Body of pancreas (tissue), 4 donors: ENCODE results near the gene ARFGAP3. TPM values are rescaled to one million over a fixed set of nuclear protein-coding genes. Genes with fewer than 3 reads are reported as not detected.
"Not testable (repeated sequence)": the region's sequence is repeated elsewhere in the genome, so short reads cannot be mapped to it uniquely, and the experiment has no call there.

Experiments used
- ATAC-seq: fragments of 150-250 bp; one replicate; pipeline ENCODE4 v1.9.1; 2016
- DNase-seq, 4 donors: peaks; one replicate each; pipeline ENCODE4 v3.0.0-alpha.2; 2019
- H3K27ac ChIP-seq, 4 donors: fragments of 200-600 bp; sonication (generic); 1 replicate in 3 of 4; 2 replicates in 1 of 4; pipeline versions ENCODE4 v1.5.1 to v1.6.1; 2016 to 2019; ENCODE audit warnings: mild to moderate bottlenecking in 1 of 4, mixed read lengths in 1 of 4, moderate library complexity in 1 of 4
- H3K27me3 ChIP-seq, 2 donors: fragments of 200-600 bp; sonication (generic); one replicate each; pipeline ENCODE4 v1.6.0; 2016; ENCODE audit warnings: mild to moderate bottlenecking in 1 of 2
- H3K36me3 ChIP-seq, 2 donors: fragments of 200-600 bp; sonication (generic); replicated peaks in 1 of 2; 2 replicates each; pipeline ENCODE4 v1.5.1; 2016; ENCODE audit warnings: low read depth in 2 of 2; ENCODE audit not compliant: insufficient read depth in 1 of 2
- H3K4me1 ChIP-seq: fragments of 200-600 bp; sonication (generic); one replicate; pipeline ENCODE4 v1.6.0; 2016
- H3K4me3 ChIP-seq, 2 donors: fragments of 200-600 bp; sonication (generic); 1 replicate in 1 of 2; 2 replicates in 1 of 2; pipeline ENCODE4 v1.5.1; 2016 to 2019
- H3K9me3 ChIP-seq, 3 donors: fragments of 200-600 bp; sonication (generic); 1 replicate in 2 of 3; 2 replicates in 1 of 3; pipeline ENCODE4 v1.5.1; 2016
- POLR2A ChIP-seq, 3 donors: fragments of 450-650 bp; IDR thresholded peaks; one replicate each; pipeline ENCODE4 v1.6.1; 2016; ENCODE audit warnings: antibody characterized with exemption in 3 of 3, mild to moderate bottlenecking in 2 of 3
- WGBS, 2 donors: methylation state at CpG; one replicate each; pipeline ENCODE4 v1.1.5; 2017; 5-methylcytosine and 5-hydroxymethylcytosine counted together
- intact Hi-C: fragments of 100-400 bp; cut with DNase I; formaldehyde crosslinking; loops from one replicate; pipeline ENCODE4 v1.15.1; 2023
- small RNA-seq: library from RNA; depleted of rRNA; stranded (forward); fragments of <200 nt; gene quantifications from one replicate; pipeline ENCODE3, GENCODE V24; 2016
- total RNA-seq, 2 donors: library from RNA; depleted of rRNA; stranded (reverse); fragments of >200 nt; gene quantifications; one replicate each; pipeline ENCODE4 v1.1.0, GENCODE V29; 2016
- TF ChIP-seq, protein P1 (sequence below), 7 experiments: fragments of 450-650 bp in 4 of 7; fragments of 200-600 bp in 3 of 7; sonication (generic) in 3 of 7; IDR thresholded peaks; one replicate each; pipeline ENCODE4 v1.5.1; 2016 to 2019; ENCODE audit warnings: antibody characterized with exemption in 7 of 7

The ARFGAP3 gene
- total RNA-seq, 2 donors from 2014 or later, result 64.3 to 73.2 TPM

DNA sequence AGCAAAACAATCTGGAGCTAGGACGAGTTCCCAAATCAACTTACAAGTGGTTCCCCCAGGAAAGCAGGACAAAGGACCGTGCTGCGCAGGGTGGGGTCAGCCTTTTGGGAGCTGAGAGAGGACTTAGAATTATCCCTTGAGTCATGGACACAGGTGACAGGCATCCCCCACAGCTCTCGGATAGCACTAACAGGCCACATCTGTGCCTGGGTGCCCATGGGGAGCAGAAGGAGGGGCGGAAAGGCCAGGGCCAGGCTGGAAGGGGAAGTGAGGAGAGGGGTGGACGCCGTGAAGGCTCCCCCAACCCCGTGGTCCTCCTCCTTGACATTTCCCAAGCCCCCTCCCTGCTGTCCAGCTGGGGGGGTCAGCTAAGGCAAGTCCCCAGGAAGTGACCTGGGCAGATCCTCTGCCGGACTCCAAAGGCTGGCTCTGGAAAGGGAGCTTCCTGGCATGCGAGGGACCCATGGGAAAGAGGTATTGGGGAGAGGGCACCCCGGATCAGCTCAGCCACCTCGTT is 104.8 kb downstream of the ARFGAP3 start:
- WGBS, 2 donors, result 62 to 64% methylated on average over 5 to 12 of the region's 12 CpGs
- intact Hi-C loops, result no loop called here
- H3K27ac ChIP-seq, result peak overlapping the region in 2 of 4 donors; percentile 7 to 27

DNA sequence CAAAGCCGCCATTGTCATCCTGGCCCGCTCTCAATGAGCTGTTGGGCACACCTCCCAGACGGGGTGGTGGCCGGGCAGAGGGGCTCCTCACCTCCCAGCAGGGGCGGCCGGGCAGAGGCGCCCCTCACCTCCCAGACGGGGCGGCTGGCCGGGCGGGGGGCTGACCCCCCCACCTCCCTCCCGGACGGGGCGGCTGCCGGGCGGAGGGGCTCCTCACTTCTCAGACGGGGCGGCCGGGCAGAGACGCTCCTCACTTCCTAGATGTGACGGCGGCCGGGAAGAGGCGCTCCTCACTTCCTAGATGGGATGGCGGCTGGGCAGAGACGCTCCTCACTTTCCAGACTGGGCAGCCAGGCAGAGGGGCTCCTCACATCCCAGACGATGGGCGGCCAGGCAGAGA is 106.7 kb downstream of the ARFGAP3 start:
- peaks cover 13% of the 10 kb centered on the region for H3K4me1 ChIP-seq
- 68 to 88% methylated on average over 2 to 6 of the region's 28 CpGs for WGBS, 2 donors
- ATAC-seq, DNase-seq, H3K27me3 ChIP-seq, H3K36me3 ChIP-seq, H3K4me3 ChIP-seq, H3K27ac ChIP-seq, intact Hi-C loops, H3K9me3 ChIP-seq: not testable (repeated sequence)

More for the DNA sequence above, 104.8 kb downstream of the ARFGAP3 start:
- Histone ChIP-seq H3K27me3 (no peaks in the 10 kb centered on the region), H3K9me3 (no peaks in the 10 kb centered on the region), H3K4me1 (peaks cover 13% of the 10 kb centered on the region), H3K4me3 (no peak overlapping the region), H3K36me3 (no peaks in the 10 kb centered on the region)
- ATAC-seq (no peak), DNase-seq (no peak)
- TF ChIP-seq, protein P1, sequence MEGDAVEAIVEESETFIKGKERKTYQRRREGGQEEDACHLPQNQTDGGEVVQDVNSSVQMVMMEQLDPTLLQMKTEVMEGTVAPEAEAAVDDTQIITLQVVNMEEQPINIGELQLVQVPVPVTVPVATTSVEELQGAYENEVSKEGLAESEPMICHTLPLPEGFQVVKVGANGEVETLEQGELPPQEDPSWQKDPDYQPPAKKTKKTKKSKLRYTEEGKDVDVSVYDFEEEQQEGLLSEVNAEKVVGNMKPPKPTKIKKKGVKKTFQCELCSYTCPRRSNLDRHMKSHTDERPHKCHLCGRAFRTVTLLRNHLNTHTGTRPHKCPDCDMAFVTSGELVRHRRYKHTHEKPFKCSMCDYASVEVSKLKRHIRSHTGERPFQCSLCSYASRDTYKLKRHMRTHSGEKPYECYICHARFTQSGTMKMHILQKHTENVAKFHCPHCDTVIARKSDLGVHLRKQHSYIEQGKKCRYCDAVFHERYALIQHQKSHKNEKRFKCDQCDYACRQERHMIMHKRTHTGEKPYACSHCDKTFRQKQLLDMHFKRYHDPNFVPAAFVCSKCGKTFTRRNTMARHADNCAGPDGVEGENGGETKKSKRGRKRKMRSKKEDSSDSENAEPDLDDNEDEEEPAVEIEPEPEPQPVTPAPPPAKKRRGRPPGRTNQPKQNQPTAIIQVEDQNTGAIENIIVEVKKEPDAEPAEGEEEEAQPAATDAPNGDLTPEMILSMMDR (IDR thresholded peaks at IDR 0.05), result no peak
- TF ChIP-seq POLR2A (IDR thresholded peaks at IDR 0.05), result no peak

DNA sequence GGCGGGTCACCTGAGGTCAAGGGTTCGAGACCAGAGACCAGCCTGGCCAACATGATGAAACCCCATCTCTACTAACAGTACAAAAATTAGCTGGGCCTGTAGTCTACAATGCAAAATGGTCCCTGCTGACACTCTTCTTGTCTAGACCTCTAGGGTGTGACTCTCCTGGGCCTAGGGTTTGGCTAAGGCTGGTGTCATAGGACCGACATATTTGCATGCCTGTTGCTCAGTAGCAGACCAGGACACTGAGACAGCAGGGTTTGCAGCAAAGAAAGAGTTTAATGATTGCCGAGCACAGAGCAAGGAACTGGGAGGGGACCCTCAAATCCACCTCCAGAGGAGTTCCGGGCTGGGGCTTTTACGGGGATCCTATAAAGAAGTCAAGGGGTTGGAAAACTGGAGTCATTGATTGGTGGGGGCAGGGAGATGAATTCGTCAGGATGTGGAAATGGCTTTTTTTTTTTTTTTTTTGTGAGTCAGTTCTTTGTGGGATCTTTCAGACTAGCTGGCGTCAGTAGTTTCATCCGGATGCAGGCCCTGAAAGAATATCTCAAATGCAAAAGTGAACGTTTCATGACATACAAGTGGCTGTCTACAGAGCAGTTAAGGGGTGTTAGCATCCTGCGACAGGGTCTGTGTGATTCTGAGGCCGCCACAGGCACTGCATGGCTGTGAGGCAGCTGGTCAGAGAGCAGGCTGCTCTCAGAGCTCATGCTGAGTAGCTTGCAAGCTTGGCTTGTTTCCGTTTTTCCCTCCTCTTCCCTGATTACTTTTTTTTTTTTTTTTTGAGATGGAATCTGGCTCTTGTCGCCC is 109.2 kb downstream of the ARFGAP3 start:
- no peaks in the 10 kb centered on the region for H3K27me3 ChIP-seq
- WGBS, 2 donors, result 69 to 78% methylated on average over 13 of the region's 14 CpGs
- no peaks in the 10 kb centered on the region for H3K36me3 ChIP-seq
- ATAC-seq, result peak; percentile 25
- no peaks in the 10 kb centered on the region for H3K4me1 ChIP-seq
- no peak overlapping the region for H3K4me3 ChIP-seq
- DNase-seq, result no peak
- no peak for TF ChIP-seq POLR2A (IDR thresholded peaks at IDR 0.05)
- TF ChIP-seq, protein P1 (IDR thresholded peaks at IDR 0.05), result no peak
- H3K9me3 ChIP-seq, result no peaks in the 10 kb centered on the region
- intact Hi-C loops, result no loop called here
- H3K27ac ChIP-seq, result peak overlapping the region in 2 of 4 donors; percentile 10 to 54

Small RNA genes within 50 kb of the gene (small RNA-seq; reads per million reads assigned to genes)
- gene RF00019, result not detected

Other genes starting within 250 kb of the ARFGAP3 start
- gene POLDIP3, start 242.4 kb downstream of the ARFGAP3 start, total RNA-seq, result 10 to 100 TPM; 23.1 to 30.6 TPM
- gene ATP5MGL, start 216.7 kb downstream of the ARFGAP3 start, total RNA-seq, result not detected
- gene CYB5R3, start 207.9 kb downstream of the ARFGAP3 start, total RNA-seq, result 10 to 100 TPM; 41.8 to 50.8 TPM
- 1 to 10 TPM; 3.1 to 6.9 TPM for gene A4GALT, start 136.4 kb downstream of the ARFGAP3 start, total RNA-seq
- gene PACSIN2, start 157.9 kb upstream of the ARFGAP3 start, total RNA-seq, result 100 to 1,000 TPM; 117 to 118 TPM
- 1 to 10 TPM; 2.0 to 7.0 TPM for gene TTLL1, start 232.1 kb upstream of the ARFGAP3 start, total RNA-seq